IgD-negative memory B cell (primary cell): Measurements from ENCODE around the gene IFI27L2. TPM values are rescaled to one million over a fixed set of nuclear protein-coding genes. Genes with fewer than 3 reads are reported as not detected.
A peak's percentile ranks its signal among the peaks of the same experiment; 100 is the strongest.

ENCODE experiments used
- H3K27ac Mint-ChIP-seq, 3 donors: one replicate each; pipeline ENCODE4 v1.8.0; 2020 to 2022; ENCODE audit warnings: mild to moderate bottlenecking in 3 of 3, mixed read lengths in 3 of 3, moderate library complexity in 1 of 3
- H3K27me3 Mint-ChIP-seq: one replicate; pipeline ENCODE4 v1.8.0; 2021; ENCODE audit warnings: mixed read lengths
- H3K36me3 Mint-ChIP-seq: one replicate; pipeline ENCODE4 v1.8.0; 2020; ENCODE audit warnings: mild to moderate bottlenecking, mixed read lengths
- H3K4me1 Mint-ChIP-seq, 3 donors: one replicate each; pipeline ENCODE4 v1.8.0; 2020 to 2022; ENCODE audit warnings: mixed read lengths in 3 of 3, mild to moderate bottlenecking in 1 of 3
- H3K4me3 Mint-ChIP-seq, 4 donors: one replicate each; pipeline ENCODE4 v1.8.0; 2020 to 2022; ENCODE audit warnings: mild to moderate bottlenecking in 4 of 4, mixed read lengths in 4 of 4, moderate library complexity in 3 of 4
- H3K9me3 Mint-ChIP-seq, 3 donors: one replicate each; pipeline ENCODE4 v1.8.0; 2020 to 2021; ENCODE audit warnings: mixed read lengths in 3 of 3, mild to moderate bottlenecking in 1 of 3
- polyA plus RNA-seq: library from polyadenylated mRNA; unstranded; fragments of 300-500 nt; fragmentation: Illumina TruSeq; gene quantifications from one replicate; pipeline ENCODE4 v1.2.3, GENCODE V29; 2021

Gene IFI27L2
- polyA plus RNA-seq, 1 donor from 2014 or later = 108 TPM

DNA sequence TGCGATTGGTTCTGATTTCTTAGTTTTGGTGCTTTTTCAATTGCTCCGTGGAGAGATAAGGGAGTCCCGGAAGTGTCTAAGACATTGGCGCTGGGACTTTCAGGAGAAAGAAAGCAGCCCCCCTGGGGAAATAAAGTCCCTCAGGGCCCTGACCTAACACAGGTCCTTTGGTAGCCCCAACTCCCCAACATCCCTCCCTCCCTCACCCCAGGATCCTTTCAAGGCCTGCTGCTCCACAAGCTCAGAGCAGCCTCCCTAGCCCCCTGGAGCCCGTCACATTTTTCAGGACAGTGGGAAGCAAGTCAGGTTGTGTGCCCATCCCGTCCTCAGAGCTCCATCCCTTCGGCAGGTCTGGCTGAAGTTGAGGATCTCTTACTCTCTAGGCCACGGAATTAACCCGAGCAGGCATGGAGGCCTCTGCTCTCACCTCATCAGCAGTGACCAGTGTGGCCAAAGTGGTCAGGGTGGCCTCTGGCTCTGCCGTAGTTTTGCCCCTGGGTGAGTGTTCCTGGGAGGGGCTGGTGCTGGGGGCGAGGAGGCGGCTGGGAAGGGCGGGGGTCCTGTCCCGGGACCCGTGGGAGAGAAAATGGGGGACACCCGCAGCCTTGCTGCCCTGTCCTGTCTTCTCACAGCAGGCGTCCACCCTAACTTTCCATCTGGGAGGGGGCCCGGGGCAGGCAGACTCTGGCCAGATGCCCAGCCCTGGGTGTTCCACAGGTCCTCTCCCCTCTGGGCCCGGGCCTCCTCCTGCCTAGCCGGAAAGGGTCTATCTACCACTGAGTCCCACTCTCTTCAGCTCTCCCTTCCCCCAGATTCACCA lies 17.9 kb downstream of the IFI27L2 start:
- H3K9me3 Mint-ChIP-seq = no peaks in the 10 kb centered on the region
- H3K27ac Mint-ChIP-seq = no peak overlapping the region
- peaks cover 6% of the 10 kb centered on the region for H3K27me3 Mint-ChIP-seq
- H3K4me3 Mint-ChIP-seq = no peak overlapping the region
- no peaks in the 10 kb centered on the region for H3K4me1 Mint-ChIP-seq
- no peaks in the 10 kb centered on the region for H3K36me3 Mint-ChIP-seq

DNA sequence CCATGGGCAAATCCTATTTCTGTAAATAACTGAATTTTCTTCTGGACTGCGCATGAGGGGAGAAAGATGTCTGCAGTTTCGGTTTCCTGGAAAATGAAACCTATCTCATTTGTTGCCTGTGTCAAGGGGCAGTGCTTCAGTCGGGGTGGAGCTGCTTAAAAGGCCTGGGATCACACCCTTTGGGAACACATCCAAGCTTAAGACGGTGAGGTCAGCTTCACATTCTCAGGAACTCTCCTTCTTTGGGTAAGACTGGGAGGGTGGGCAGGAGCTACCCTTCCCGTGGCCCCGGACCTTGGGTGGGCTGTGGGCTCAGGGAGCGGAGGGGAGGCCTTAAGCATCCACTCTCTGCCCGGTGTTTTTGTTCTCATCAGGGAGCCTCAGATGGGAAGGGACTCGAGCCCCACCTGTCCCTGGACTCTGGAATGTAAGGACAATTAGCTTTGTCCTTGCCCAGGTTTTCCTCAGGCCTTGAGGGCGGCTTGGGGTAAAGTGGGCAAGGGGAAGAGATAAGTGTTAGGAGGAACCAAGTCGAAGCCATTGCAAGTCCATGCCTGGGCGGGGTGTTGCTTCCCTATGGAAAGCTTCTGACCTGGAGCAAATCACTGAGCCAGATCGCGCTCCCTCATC lies 18.7 kb downstream of the IFI27L2 start, which contains the start of gene IFI27:
TSS of gene IFI27 (plus strand) at position 185 of the 630 bp plus-strand sequence.
- no peaks in the 10 kb centered on the region for H3K9me3 Mint-ChIP-seq
- H3K27me3 Mint-ChIP-seq = peaks cover 4% of the 10 kb centered on the region
- H3K4me3 Mint-ChIP-seq = no peak within 1 kb of the TSS
- no peaks in the 10 kb centered on the region for H3K36me3 Mint-ChIP-seq
- H3K27ac Mint-ChIP-seq = no peak within 1 kb of the TSS
- H3K4me1 Mint-ChIP-seq = no peaks in the 10 kb centered on the region

DNA sequence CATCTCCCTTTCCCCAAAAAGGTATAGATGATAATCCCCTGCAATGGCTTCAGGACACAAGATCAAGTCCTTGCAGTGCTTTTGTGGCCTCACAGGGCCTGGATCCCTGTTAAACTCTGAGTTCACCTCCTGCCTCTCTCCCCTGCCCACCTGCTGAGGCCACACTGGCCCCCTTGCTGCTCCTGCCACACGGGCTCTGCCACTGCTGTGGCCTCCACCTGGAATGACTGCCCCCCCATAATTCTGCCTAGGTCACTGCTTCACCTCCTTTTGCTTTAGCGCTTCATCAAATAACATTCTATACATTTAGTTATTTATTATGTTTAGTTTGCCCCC lies 19.5 kb downstream of the IFI27L2 start:
- peaks cover 2% of the 10 kb centered on the region for H3K27me3 Mint-ChIP-seq
- no peaks in the 10 kb centered on the region for H3K36me3 Mint-ChIP-seq
- no peak overlapping the region for H3K4me3 Mint-ChIP-seq
- H3K27ac Mint-ChIP-seq = no peak overlapping the region
- H3K4me1 Mint-ChIP-seq = no peaks in the 10 kb centered on the region
- H3K9me3 Mint-ChIP-seq = no peaks in the 10 kb centered on the region

DNA sequence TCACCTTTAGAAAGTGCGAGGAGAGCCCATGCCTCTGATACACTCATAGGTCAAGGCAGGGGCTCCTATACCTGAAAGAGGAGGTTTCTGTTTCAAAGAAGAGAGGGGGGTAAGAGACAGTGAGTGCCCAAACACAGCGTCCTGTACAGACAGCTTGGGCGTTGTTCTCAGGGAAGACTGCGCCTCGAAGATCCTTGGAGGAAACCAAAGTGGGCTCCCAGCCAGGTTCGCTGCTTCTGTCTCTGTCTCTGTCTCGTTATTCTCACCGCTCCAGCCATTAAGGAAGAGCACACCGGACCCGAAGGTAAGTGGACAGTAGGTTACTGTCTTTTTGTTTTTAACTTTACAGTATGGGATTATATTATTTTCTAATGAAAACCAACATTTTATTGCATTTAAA lies 24.7 kb downstream of the IFI27L2 start:
- H3K27ac Mint-ChIP-seq = no peak overlapping the region
- no peaks in the 10 kb centered on the region for H3K27me3 Mint-ChIP-seq

DNA sequence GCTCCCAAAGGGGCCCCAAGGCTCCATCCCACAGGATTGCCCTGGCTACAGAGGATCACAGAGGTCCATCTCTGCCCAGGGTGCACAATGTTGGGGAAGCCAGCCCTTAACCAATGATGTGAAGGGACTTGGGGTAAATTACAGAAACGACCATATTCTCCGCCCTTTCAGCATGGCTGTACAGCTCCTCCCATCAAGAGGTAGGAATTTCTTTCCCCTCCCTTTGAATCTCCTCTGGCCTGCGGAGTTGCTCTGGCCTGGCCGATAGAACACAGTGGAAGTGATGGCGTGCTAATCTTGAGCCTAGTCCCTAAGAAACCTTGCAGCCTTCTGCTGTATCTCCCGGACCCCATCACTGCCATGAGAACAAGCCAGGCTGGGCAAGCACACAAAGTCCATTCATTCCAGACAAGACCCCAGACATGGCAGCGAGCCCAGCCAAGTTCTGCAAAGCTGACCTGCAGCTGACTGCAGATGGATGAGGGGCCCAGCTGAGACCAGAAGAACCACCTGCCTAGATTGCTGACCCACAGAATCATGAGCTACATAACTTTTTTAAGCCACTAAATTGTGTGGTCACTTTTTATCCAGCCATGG lies 25.8 kb downstream of the IFI27L2 start:
- Mint-ChIP-seq H3K27ac (no peak overlapping the region), H3K4me1 (no peaks in the 10 kb centered on the region), H3K9me3 (no peaks in the 10 kb centered on the region), H3K4me3 (no peak overlapping the region), H3K27me3 (no peaks in the 10 kb centered on the region), H3K36me3 (peaks cover 3% of the 10 kb centered on the region)

More for the DNA sequence above, 24.7 kb downstream of the IFI27L2 start:
- no peak overlapping the region for H3K4me3 Mint-ChIP-seq
- no peaks in the 10 kb centered on the region for H3K9me3 Mint-ChIP-seq
- H3K36me3 Mint-ChIP-seq = peaks cover 3% of the 10 kb centered on the region
- H3K4me1 Mint-ChIP-seq = no peaks in the 10 kb centered on the region

DNA sequence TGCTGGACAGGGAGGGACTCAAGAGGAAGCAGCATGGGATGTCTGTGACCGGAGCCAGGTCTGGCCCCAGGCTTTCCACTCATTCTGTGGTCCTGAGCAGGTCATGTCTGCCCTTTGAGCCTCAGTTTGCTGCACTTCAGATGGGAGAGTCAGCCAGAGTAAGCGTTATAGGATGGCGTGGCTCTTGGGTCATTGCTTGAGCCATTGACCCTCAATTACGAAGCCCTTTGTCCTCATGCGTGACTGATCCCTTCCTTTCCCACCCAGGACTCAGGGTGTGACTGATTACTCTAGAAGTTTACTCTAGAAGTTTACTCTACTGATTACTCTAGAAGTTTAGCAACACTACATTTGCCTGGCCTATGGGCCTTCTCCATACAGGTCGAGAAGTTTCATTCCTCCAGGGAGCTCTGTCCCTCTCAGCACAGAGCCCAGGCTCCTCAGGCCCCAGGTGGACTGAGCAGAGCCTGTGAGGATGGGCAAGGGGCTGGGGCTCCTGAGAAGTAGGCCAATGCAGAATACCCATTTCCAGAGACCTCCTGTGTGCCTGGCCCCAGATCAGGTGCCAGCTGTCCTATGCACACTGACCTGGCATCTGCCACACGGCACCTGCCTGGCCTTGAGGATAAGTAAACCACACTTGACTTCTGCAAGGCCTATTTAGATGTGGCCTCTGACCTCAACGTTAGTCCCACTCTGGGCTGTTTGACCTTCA lies 26.5 kb downstream of the IFI27L2 start:
- no peaks in the 10 kb centered on the region for H3K9me3 Mint-ChIP-seq
- peaks cover 3% of the 10 kb centered on the region for H3K36me3 Mint-ChIP-seq
- H3K27me3 Mint-ChIP-seq = no peaks in the 10 kb centered on the region
- H3K27ac Mint-ChIP-seq = no peak overlapping the region
- no peaks in the 10 kb centered on the region for H3K4me1 Mint-ChIP-seq
- no peak overlapping the region for H3K4me3 Mint-ChIP-seq

DNA sequence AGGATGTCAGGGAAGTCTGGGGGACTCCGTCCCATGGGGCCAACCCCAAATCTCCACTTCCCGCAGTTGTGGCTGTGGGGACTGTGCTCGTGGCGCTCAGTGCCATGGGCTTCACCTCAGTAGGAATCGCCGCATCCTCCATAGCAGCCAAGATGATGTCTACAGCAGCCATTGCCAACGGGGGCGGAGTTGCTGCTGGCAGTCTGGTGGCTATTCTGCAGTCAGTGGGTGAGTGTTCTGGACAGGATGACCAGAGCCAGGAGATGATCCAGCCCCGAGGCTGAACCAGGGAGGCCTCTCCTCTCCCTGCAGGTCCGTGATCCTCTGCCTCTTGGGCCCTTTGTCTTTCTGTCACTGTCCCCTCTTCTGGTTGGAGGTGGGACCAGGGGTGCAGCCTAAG lies 27.7 kb downstream of the IFI27L2 start:
- H3K36me3 Mint-ChIP-seq = peaks cover 5% of the 10 kb centered on the region
- no peaks in the 10 kb centered on the region for H3K9me3 Mint-ChIP-seq
- no peaks in the 10 kb centered on the region for H3K4me1 Mint-ChIP-seq
- H3K27ac Mint-ChIP-seq = no peak overlapping the region
- H3K27me3 Mint-ChIP-seq = no peaks in the 10 kb centered on the region
- no peak overlapping the region for H3K4me3 Mint-ChIP-seq

DNA sequence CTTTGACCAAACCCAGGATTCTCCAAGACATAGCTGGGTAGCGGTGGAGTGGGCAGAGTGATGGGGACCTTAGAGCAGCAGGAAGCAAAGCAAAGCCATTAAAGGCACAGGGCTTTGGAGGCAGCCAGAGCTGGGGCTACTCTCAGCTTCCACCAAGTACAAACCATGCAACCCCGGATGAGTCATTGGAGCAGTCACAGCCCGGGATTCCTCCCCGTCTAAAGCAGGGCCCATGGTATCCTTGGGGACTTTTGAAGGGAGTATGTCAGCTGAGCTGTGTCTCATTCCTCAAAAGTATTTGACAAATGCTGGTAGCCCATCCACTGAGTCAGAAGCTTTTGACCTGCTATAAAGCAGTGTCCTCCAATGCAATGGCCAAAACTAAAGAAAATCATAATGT lies 28.6 kb downstream of the IFI27L2 start:
- no peak overlapping the region for H3K27ac Mint-ChIP-seq
- no peaks in the 10 kb centered on the region for H3K4me1 Mint-ChIP-seq
- H3K36me3 Mint-ChIP-seq = peaks cover 5% of the 10 kb centered on the region
- H3K4me3 Mint-ChIP-seq = no peak overlapping the region
- no peaks in the 10 kb centered on the region for H3K27me3 Mint-ChIP-seq
- H3K9me3 Mint-ChIP-seq = no peaks in the 10 kb centered on the region

DNA sequence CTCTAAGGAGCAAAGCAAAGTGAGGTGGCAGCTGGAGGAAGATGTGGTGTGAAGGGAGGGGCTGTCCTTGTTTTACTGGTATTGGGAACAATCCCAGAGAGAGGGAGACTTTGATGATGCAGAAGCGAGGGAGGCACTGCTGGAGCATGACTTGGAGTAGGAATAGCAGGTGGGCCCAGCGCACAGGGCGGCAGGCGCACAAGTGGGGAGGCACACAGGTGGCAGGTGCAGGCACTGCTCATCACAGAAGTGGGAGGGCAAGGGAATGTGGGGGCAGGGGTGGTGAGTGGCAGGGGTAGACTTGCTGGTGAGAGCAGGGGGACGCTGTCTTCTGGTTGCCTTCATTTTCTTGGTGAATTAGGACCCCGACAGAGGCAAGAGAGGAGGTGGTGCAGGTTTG lies 30.4 kb downstream of the IFI27L2 start:
- no peak overlapping the region for H3K27ac Mint-ChIP-seq
- peaks cover 5% of the 10 kb centered on the region for H3K36me3 Mint-ChIP-seq
- no peaks in the 10 kb centered on the region for H3K9me3 Mint-ChIP-seq
- no peaks in the 10 kb centered on the region for H3K4me1 Mint-ChIP-seq
- no peaks in the 10 kb centered on the region for H3K27me3 Mint-ChIP-seq
- peak overlapping the region in 1 of 4 donors; percentile 29 for H3K4me3 Mint-ChIP-seq

DNA sequence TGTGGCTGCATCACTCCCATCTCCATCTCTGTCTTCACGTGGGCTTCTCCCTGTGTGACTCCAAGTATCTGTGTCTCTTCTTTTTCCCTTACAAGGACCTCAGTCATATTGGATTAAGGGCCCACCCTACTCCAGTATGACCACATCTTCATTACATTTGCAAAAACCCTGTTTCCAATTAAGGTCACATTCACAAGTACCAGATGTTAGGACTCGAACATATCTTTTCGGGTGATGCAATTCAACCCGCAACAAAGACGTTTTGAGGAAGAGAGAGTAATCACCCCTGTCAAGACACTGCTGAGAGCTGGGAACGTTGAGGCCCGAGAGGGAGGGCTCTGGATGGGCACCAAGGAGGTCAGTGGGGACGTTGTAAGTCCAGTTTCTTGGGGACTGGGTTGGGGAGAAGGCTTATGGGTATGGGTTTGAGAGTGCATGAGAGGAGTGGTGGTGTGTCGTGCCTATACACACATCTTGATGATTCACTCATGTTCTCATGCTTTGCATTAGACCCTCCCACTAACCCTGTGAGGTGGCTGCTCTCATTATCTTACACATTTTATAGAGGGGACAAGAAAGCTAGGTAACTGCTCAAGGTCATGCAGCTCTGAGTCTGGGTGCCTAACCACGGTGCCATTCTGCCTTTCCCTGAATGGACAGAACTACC lies 30.9 kb downstream of the IFI27L2 start:
- no peaks in the 10 kb centered on the region for H3K27me3 Mint-ChIP-seq

DNA sequence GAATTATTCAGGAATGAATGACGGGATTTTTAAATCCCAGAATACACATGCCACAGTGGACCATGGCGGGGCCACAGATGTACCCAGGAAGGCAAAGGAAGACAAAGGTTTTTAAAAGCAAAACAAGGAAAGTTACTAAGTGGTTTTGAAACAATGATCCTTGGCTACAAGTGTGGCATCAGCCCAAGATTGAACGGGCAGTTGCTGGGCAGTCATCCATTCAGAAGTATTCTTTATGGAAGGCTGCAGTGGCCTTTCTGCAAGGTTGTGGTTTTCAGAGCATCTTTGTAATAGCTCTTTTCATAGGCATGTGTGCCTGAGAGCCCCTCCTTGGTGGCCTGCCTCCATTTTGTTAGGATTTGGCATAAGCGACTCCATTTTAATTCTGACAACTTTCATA lies 32.3 kb downstream of the IFI27L2 start:
- no peaks in the 10 kb centered on the region for H3K4me1 Mint-ChIP-seq
- no peak overlapping the region for H3K4me3 Mint-ChIP-seq
- no peaks in the 10 kb centered on the region for H3K27me3 Mint-ChIP-seq
- peaks cover 6% of the 10 kb centered on the region for H3K36me3 Mint-ChIP-seq
- no peaks in the 10 kb centered on the region for H3K9me3 Mint-ChIP-seq
- H3K27ac Mint-ChIP-seq = no peak overlapping the region

More for the DNA sequence above, 30.9 kb downstream of the IFI27L2 start:
- Mint-ChIP-seq H3K27ac (no peak overlapping the region), H3K4me1 (no peaks in the 10 kb centered on the region), H3K36me3 (peaks cover 6% of the 10 kb centered on the region), H3K9me3 (no peaks in the 10 kb centered on the region), H3K4me3 (no peak overlapping the region)

DNA sequence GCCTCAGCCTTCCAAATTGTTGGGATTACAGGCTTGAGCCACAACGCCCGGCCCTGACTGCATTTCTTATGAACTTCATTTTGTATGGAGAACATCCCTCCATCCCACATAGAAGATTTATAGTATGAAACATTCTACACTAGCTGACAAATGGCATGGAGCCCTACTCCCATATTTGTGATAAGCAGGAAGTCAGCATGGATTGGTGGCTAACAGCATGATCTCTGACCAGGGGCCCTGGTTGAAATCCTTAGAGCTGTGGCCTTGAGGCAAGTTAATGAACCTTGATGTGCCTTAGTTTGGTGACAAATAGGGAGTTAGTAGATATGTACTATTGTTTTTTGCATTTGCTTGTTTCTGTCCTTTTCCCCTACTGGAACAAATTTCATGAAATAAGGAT lies 36.0 kb downstream of the IFI27L2 start:
- Mint-ChIP-seq H3K4me3 (no peak overlapping the region), H3K4me1 (no peaks in the 10 kb centered on the region), H3K27me3 (no peaks in the 10 kb centered on the region), H3K9me3 (no peaks in the 10 kb centered on the region), H3K27ac (no peak overlapping the region), H3K36me3 (peaks cover 4% of the 10 kb centered on the region)

DNA sequence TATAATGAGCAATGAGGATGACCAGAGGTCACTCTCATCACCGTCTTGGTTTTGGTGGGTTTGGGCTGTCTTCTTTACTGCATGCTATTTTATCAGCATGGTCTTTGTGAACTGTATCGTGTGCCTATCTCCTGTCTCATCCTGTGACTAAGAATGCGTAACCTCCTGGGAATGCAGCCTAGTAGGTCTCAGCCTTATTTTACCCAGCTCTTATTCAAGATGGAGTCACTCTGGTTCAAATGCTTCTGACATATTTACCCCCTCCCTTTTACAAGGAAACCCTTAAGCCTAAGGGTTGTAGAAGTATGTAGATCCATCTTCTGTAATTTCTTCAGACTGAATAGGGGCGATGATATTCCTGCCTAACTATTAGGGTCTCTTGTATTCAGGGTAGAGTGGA lies 39.9 kb downstream of the IFI27L2 start:
- Mint-ChIP-seq H3K4me3 (no peak overlapping the region), H3K9me3 (peaks cover 0 to 2% (median 0%) of the 10 kb centered on the region in 3 donors), H3K36me3 (peaks cover 2% of the 10 kb centered on the region), H3K27me3 (no peaks in the 10 kb centered on the region), H3K27ac (no peak overlapping the region), H3K4me1 (no peaks in the 10 kb centered on the region)

DNA sequence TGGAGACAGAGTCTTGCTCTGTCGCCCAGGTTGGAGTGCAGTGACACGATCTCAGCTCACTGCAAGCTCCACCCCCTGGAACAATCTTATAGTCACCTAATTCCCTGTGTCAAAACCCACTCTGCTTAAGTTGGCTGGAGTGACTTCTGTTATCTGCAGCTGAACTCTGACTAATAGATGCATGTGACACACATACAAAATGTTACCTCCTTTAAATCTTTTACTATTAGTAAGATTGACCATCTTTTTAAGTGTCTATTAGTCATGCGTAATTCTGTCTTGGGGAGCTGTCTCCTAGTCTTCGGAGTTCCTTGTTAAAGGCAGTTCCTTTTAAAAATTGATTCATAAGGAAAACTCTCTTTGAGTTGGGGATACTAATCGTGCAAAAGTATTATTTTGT lies 40.9 kb downstream of the IFI27L2 start:
- Mint-ChIP-seq H3K4me1 (no peaks in the 10 kb centered on the region), H3K9me3 (peaks cover 0 to 2% (median 0%) of the 10 kb centered on the region in 3 donors), H3K27me3 (no peaks in the 10 kb centered on the region), H3K36me3 (no peaks in the 10 kb centered on the region), H3K4me3 (no peak overlapping the region), H3K27ac (no peak overlapping the region)

DNA sequence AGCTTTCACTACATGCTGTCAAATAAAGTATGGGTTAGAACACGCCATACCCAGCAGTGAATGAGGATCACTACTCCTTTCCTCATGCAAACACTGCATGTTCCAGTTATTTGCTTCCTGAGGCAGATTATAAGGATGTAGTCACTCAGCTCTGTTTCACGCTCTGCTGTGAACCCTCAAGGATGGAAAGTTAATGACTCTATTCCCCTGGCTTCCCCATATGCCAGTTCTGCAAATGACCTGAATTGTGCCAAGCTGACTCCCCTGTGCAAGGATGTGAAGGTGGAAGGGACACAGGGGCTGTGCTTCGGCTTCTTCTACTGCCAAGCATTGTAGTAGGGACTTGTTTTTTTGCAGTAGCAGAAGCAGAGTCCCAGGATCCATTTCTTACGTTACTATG lies 41.5 kb downstream of the IFI27L2 start:
- Mint-ChIP-seq H3K4me1 (no peaks in the 10 kb centered on the region), H3K36me3 (no peaks in the 10 kb centered on the region), H3K4me3 (no peak overlapping the region), H3K27me3 (no peaks in the 10 kb centered on the region), H3K27ac (no peak overlapping the region), H3K9me3 (peaks cover 0 to 2% (median 0%) of the 10 kb centered on the region in 3 donors)
